HCT116 (cell line): ENCODE results near the gene DIDO1. TPM values are rescaled to one million over a fixed set of nuclear protein-coding genes. Genes with fewer than 3 reads are reported as not detected.

Source experiments
- ATAC-seq: fragments of 200-7000 bp; cut with Tn5 transposase; 2 replicates; pipeline ENCODE4 v1.9.1; 2020; ENCODE audit warnings: mild to moderate bottlenecking, moderate library complexity
- BruUV-seq: library from RNA; stranded (reverse); fragments of 400-500 nt; replicated peaks from 2 replicates; lab custom pipeline; 2021; lab: Mats Ljungman, UMichigan
- CTCF ChIA-PET: fragments of 300-600 bp; sonication (Branson Sonifier 250); formaldehyde crosslinking; loops from one replicate; lab custom pipeline; 2021; ENCODE audit warnings: antibody characterized with exemption; lab: Charles Lee
- POLR2A ChIA-PET: fragments of 300-600, 350-600 bp; sonication (Branson Sonifier 250); formaldehyde crosslinking; loops from one replicate; lab custom pipeline; 2021; ENCODE audit warnings: antibody characterized with exemption; lab: Charles Lee
- RAD21 ChIA-PET, 2 experiments: fragments of 300-600 bp; sonication (Branson Sonifier 250); formaldehyde crosslinking; loops; one replicate each; lab custom pipeline; 2023; ENCODE audit warnings: low total read pairs in 2 of 2; ENCODE audit not compliant: uncharacterized antibody in 2 of 2, unreplicated experiment in 2 of 2, low non-redundant PET in 1 of 2; lab: Charles Lee
- DNase-seq: peaks from one replicate; pipeline ENCODE4 v3.0.0-alpha.2; 2010; ENCODE audit warnings: low read depth, low spot score
- H2AFZ ChIP-seq: fragments of 200-600 bp; shearing (Covaris generic), sonication (generic); 2 replicates; pipeline ENCODE4 v1.6.1; 2017; ENCODE audit warnings: low read depth, mixed run types, mixed read lengths, antibody characterized with exemption, low read length; ENCODE audit not compliant: poor library complexity, severe bottlenecking
- H3K27ac ChIP-seq: 2 replicates; pipeline ENCODE4 v1.5.1; 2012; ENCODE audit warnings: low read depth, low read length
- H3K27me3 ChIP-seq: fragments of 200-600 bp; sonication (generic); 2 replicates; pipeline ENCODE4 v1.6.1; 2016; ENCODE audit warnings: mixed run types, low read length, mixed read lengths; ENCODE audit not compliant: insufficient read depth
- H3K36me3 ChIP-seq, 2 experiments: fragments of 200-500 bp in 1 of 2; fragments of 200-600 bp in 1 of 2; sonication (Bioruptor generic) in 1 of 2; sonication (generic) in 1 of 2; 2 replicates each; pipeline versions ENCODE4 v1.5.1 to v1.6.1; 2014 to 2016; ENCODE audit warnings: low read length in 2 of 2, inconsistent platforms in 1 of 2, mixed read lengths in 1 of 2, mixed run types in 1 of 2; ENCODE audit not compliant: insufficient read depth in 2 of 2, control insufficient read depth in 1 of 2
- H3K4me1 ChIP-seq, 2 experiments: fragments of 200-600 bp in 1 of 2; sonication (generic) in 1 of 2; 2 replicates each; pipeline versions ENCODE4 v1.5.1 to v1.6.1; 2012 to 2017; ENCODE audit warnings: low read length in 2 of 2, inconsistent platforms in 1 of 2, mild to moderate bottlenecking in 1 of 2, mixed read lengths in 1 of 2, mixed run types in 1 of 2, moderate library complexity in 1 of 2; ENCODE audit not compliant: insufficient read depth in 2 of 2, control insufficient read depth in 1 of 2
- H3K4me2 ChIP-seq: fragments of 200-600 bp; sonication (generic); 2 replicates; pipeline ENCODE4 v1.6.1; 2017; ENCODE audit warnings: mixed run types, low read length, mixed read lengths
- H3K4me3 ChIP-seq, 2 experiments: fragments of 200-600 bp in 1 of 2; sonication (generic) in 1 of 2; replicated peaks in 1 of 2; 2 replicates each; pipeline ENCODE4 v1.5.1; 2011 to 2016; ENCODE audit warnings: low read length in 2 of 2, control low read depth in 1 of 2, low read depth in 1 of 2, mild to moderate bottlenecking in 1 of 2, mixed read lengths in 1 of 2, mixed run types in 1 of 2
- H3K79me2 ChIP-seq: fragments of 200-600 bp; sonication (generic); 2 replicates; pipeline ENCODE4 v1.6.1; 2017; ENCODE audit warnings: mild to moderate bottlenecking, mixed run types, low read length, moderate library complexity, mixed read lengths; ENCODE audit not compliant: insufficient read depth
- H3K9ac ChIP-seq: fragments of 200-600 bp; sonication (generic); 2 replicates; pipeline ENCODE4 v1.6.1; 2016; ENCODE audit warnings: low read length, mixed read lengths
- H3K9me2 ChIP-seq: fragments of 200-600 bp; sonication (generic), shearing (Covaris generic); 2 replicates; pipeline ENCODE4 v1.6.1; 2017; ENCODE audit warnings: mixed run types, mild to moderate bottlenecking, moderate library complexity; ENCODE audit not compliant: insufficient read depth
- H3K9me3 ChIP-seq, 2 experiments: fragments of 200-500 bp in 1 of 2; fragments of 200-600 bp in 1 of 2; sonication (Bioruptor generic) in 1 of 2; sonication (generic) in 1 of 2; 2 replicates each; pipeline ENCODE4 v1.6.1; 2014 to 2017; ENCODE audit warnings: low read length in 2 of 2, mixed read lengths in 2 of 2, inconsistent platforms in 1 of 2, low read depth in 1 of 2, mild to moderate bottlenecking in 1 of 2, mixed run types in 1 of 2, moderate library complexity in 1 of 2; ENCODE audit not compliant: control insufficient read depth in 1 of 2, insufficient read depth in 1 of 2
- H4K20me1 ChIP-seq: fragments of 200-600 bp; sonication (generic), shearing (Covaris generic); 2 replicates; pipeline ENCODE4 v1.6.1; 2017; ENCODE audit warnings: mixed run types, mild to moderate bottlenecking, moderate library complexity; ENCODE audit not compliant: insufficient read depth
- CBX3 ChIP-seq: IDR thresholded peaks from 2 replicates; pipeline ENCODE4 v1.6.1; 2012; ENCODE audit warnings: low read depth
- CEBPB ChIP-seq: IDR thresholded peaks from 2 replicates; pipeline ENCODE4 v1.6.1; 2012; ENCODE audit warnings: low read depth
- EGR1 ChIP-seq: IDR thresholded peaks from 2 replicates; pipeline ENCODE4 v1.6.1; 2012; ENCODE audit warnings: low read depth
- ELF1 ChIP-seq: IDR thresholded peaks from 2 replicates; pipeline ENCODE4 v1.6.1; 2012; ENCODE audit warnings: low read depth, borderline replicate concordance
- FOSL1 ChIP-seq: IDR thresholded peaks from 2 replicates; pipeline ENCODE4 v1.6.1; 2012; ENCODE audit warnings: low read depth
- POLR2A ChIP-seq: IDR thresholded peaks from 2 replicates; pipeline ENCODE4 v1.7.0; 2011; ENCODE audit warnings: borderline replicate concordance; ENCODE audit not compliant: insufficient read depth, insufficient read length; ENCODE audit errors: extremely low read depth
- POLR2AphosphoS5 ChIP-seq: IDR thresholded peaks from 2 replicates; pipeline ENCODE4 v1.6.1; 2011; ENCODE audit warnings: mild to moderate bottlenecking, low read depth, low read length, moderate library complexity
- SIN3A ChIP-seq: IDR thresholded peaks from 2 replicates; pipeline ENCODE4 v1.6.1; 2012; ENCODE audit warnings: low read depth
- SP1 ChIP-seq: IDR thresholded peaks from 2 replicates; pipeline ENCODE4 v1.6.1; 2012; ENCODE audit warnings: low read depth
- SRF ChIP-seq: IDR thresholded peaks from 2 replicates; pipeline ENCODE4 v1.6.1; 2012; ENCODE audit warnings: low read depth
- TCF7L2 ChIP-seq: IDR thresholded peaks from 2 replicates; pipeline ENCODE4 v1.7.0; 2011; ENCODE audit warnings: borderline replicate concordance, inconsistent platforms; ENCODE audit not compliant: insufficient read depth, insufficient read length; ENCODE audit errors: extremely low read depth
- YY1 ChIP-seq: IDR thresholded peaks from 2 replicates; pipeline ENCODE4 v1.6.1; 2011; ENCODE audit warnings: low read length, low read depth, moderate library complexity, mild to moderate bottlenecking; ENCODE audit not compliant: insufficient replicate concordance; ENCODE audit errors: extremely low read depth
- ZFX ChIP-seq: fragments of 450-650 bp; IDR thresholded peaks from 2 replicates; pipeline ENCODE4 v1.6.1; 2017
- ZNF274 ChIP-seq: fragments of 200-500 bp; sonication (Bioruptor generic); IDR thresholded peaks from 2 replicates; pipeline ENCODE4 v1.6.1; 2014; ENCODE audit warnings: mild to moderate bottlenecking, low read depth, low read length, inconsistent platforms
- intact Hi-C: fragments of 100-400 bp; cut with micrococcal nuclease; formaldehyde crosslinking; loops from 2 replicates; pipeline ENCODE4 v1.10.0; 2022
- total RNA-seq: library from RNA; stranded (reverse); gene quantifications from one replicate; pipeline ENCODE4 v1.2.1, GENCODE V29; 2021; ENCODE audit not compliant: unreplicated experiment
- TF ChIP-seq, protein P1 (sequence below): IDR thresholded peaks from 2 replicates; pipeline ENCODE4 v1.6.1; 2011; ENCODE audit warnings: mild to moderate bottlenecking, low read length, moderate library complexity; ENCODE audit not compliant: insufficient replicate concordance; ENCODE audit errors: extremely low read depth
- TF ChIP-seq, protein P2 (sequence below): IDR thresholded peaks from 2 replicates; pipeline ENCODE4 v1.6.1; 2012
- TF ChIP-seq, protein P3 (sequence below): IDR thresholded peaks from 2 replicates; pipeline ENCODE4 v1.6.1; 2012

The DIDO1 gene
- total RNA-seq, 1 experiment from 2014 or later = 41.4 TPM

DNA sequence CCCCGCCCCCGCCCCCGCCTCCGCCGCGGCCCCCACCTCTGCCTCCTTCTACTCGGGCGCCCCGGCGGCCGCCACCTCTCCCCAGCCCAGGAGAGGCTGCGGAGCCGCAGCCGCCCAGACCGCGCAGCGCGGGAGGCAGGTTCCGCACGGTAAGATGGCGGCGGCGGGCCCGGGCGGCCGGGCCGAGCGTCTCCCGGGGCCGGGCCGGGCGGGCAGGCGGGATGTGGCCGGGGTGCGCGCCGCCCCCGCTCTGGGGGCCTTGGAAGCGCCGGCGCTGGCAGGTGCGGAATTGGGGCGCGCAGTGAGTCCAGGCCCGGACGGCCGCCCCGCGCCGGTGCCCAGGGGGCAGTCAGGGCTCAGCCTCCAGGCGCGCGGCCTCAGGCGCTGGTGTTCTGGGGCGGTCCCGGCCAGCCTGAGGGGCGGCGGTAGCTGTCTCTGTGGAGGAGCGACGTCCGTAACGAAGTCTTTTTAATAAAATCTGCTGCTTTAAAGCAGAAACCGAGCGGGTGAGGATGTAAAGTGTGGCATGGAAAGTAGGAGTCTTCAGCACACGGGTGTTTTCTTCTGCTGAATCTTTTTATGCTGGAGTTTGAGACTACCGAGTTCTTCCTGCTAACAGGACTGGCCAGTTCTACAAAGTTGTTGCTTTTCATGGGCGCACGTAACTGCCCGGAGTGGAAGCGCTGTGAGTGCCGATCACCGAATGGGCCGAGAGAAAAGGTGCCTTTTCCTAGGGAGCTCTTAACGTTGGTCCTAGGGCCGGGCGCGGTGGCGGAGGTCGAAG lies 12.0 kb upstream of the DIDO1 start, which contains the start of gene GID8 (continued):
- no peak for TF ChIP-seq YY1
- TF ChIP-seq TCF7L2 = no peak
- TF ChIP-seq POLR2A = peak; percentile 19
- no peak for TF ChIP-seq POLR2AphosphoS5
- no peak for TF ChIP-seq SRF
- TF ChIP-seq CBX3 = no peak

DNA sequence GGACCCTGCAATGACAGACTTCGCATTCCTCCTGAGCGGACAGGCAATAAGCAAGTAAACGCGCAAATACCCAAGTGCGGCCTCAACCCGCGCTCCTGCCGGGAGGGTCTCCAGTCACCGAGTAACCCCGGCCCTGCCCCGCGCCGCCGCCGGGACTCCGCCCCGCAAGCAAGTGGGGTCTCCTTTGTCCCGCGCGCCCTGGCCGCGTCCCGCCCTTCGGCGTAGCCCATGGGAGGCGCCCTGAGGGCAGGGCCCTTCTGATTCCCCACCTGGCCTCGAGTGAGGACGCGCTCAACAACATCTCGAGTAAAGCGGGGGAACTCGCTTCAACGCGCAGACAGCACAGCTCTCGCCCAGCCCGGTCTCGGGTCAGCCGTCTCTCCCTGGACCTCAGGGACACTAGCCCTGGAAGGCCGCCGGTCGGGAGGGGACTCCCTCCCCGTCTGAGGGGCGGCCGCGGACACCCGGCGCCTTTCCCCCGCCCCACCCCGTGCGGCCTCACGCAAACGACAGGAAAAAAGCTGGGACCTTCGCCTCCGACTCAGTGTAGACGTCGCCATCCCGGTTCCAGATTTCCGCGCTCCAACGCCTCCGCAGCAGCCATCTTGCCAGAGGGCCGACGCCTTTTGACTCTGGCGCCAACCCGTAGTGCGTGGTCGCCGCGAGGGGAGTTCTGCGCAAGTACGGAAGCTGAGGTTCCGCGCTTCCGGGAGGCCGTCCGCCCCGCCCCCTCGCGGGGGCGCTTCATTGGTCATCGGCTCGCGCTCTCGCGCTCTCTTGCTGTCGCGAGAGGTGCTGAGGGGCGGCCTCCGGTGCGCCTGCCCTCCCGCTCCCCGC lies 11.2 kb upstream of the DIDO1 start:
- RAD21 ChIA-PET = no interaction called here
- peaks cover 15% of the 10 kb centered on the region; the same call in 1 of the 2 replicates for H4K20me1 ChIP-seq
- CTCF ChIA-PET = interaction anchor here (1.4 kb wide), 1 partner anchor 29 kb away, joined by 3 read pairs; no protein-coding TSS in a partner anchor
- H2AFZ ChIP-seq = no peak overlapping the region
- peaks cover 94% of the 10 kb centered on the region for H3K79me2 ChIP-seq
- DNase-seq = peak; percentile 90
- H3K27me3 ChIP-seq = no peaks in the 10 kb centered on the region
- TF ChIP-seq YY1 (peak; percentile 96), FOSL1 (no peak), ELF1 (peak; percentile 97), CEBPB (no peak), CBX3 (peak; percentile 82; the same call in 1 of the 2 replicates), EGR1 (peak; percentile 96), ZNF274 (no peak), POLR2A (peak; percentile 80), ZFX (peak; percentile 77), SP1 (peak; percentile 78), SIN3A (peak; percentile 85), SRF (no peak), POLR2AphosphoS5 (peak; percentile 86)
- TF ChIP-seq, protein P1, sequence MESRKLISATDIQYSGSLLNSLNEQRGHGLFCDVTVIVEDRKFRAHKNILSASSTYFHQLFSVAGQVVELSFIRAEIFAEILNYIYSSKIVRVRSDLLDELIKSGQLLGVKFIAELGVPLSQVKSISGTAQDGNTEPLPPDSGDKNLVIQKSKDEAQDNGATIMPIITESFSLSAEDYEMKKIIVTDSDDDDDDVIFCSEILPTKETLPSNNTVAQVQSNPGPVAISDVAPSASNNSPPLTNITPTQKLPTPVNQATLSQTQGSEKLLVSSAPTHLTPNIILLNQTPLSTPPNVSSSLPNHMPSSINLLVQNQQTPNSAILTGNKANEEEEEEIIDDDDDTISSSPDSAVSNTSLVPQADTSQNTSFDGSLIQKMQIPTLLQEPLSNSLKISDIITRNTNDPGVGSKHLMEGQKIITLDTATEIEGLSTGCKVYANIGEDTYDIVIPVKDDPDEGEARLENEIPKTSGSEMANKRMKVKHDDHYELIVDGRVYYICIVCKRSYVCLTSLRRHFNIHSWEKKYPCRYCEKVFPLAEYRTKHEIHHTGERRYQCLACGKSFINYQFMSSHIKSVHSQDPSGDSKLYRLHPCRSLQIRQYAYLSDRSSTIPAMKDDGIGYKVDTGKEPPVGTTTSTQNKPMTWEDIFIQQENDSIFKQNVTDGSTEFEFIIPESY = peak; percentile 96
- TF ChIP-seq, protein P2, sequence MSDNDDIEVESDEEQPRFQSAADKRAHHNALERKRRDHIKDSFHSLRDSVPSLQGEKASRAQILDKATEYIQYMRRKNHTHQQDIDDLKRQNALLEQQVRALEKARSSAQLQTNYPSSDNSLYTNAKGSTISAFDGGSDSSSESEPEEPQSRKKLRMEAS = peak; percentile 98
- TF ChIP-seq, protein P3, sequence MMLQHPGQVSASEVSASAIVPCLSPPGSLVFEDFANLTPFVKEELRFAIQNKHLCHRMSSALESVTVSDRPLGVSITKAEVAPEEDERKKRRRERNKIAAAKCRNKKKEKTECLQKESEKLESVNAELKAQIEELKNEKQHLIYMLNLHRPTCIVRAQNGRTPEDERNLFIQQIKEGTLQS = no peak
- peak overlapping the region; percentile 76 to 95 for H3K4me3 ChIP-seq
- H3K36me3 ChIP-seq = peaks cover 14 to 28% of the 10 kb centered on the region in 2 experiments; a peak in 2 of 4 replicates
- H3K9ac ChIP-seq = peak overlapping the region; percentile 100
- intact Hi-C loops = no loop called here
- ATAC-seq = peak; percentile 90
- peaks cover 10 to 29% of the 10 kb centered on the region in 2 experiments; a peak in 3 of 4 replicates for H3K4me1 ChIP-seq
- POLR2A ChIA-PET = interaction anchor here (1.2 kb wide), 1 partner anchor 16 kb away, joined by 3 read pairs; no protein-coding TSS in a partner anchor
- H3K27ac ChIP-seq = peak overlapping the region; percentile 98
- peak overlapping the region; percentile 80 for H3K4me2 ChIP-seq
- H3K9me2 ChIP-seq = no peaks in the 10 kb centered on the region
- BruUV-seq = no TSS peak
- H3K9me3 ChIP-seq = no peaks in the 10 kb centered on the region
